HEK293T (cell line): Measurements from ENCODE around the gene CRISP3.

ENCODE experiments used
- CTBP1 ChIP-seq: fragments of 450-650 bp; IDR thresholded peaks from 2 replicates; pipeline ENCODE4 v1.6.1; 2016; ENCODE audit warnings: borderline replicate concordance
- HDGF ChIP-seq: fragments of 450-650 bp; IDR thresholded peaks from 2 replicates; pipeline ENCODE4 v1.6.1; 2017; ENCODE audit warnings: antibody characterized with exemption, borderline replicate concordance
- L3MBTL2 ChIP-seq: fragments of 450-650 bp; conservative IDR thresholded peaks from 2 replicates; pipeline ENCODE4 v1.6.1; 2016; ENCODE audit warnings: mild to moderate bottlenecking
- LEF1 ChIP-seq: fragments of 450-650 bp; IDR thresholded peaks from 2 replicates; pipeline ENCODE4 v1.6.1; 2017; ENCODE audit warnings: mild to moderate bottlenecking, borderline replicate concordance
- NFRKB ChIP-seq: fragments of 450-650 bp; IDR thresholded peaks from 2 replicates; pipeline ENCODE4 v1.6.1; 2016; ENCODE audit warnings: mild to moderate bottlenecking, moderate library complexity
- SP1 ChIP-seq: fragments of 450-650 bp; IDR thresholded peaks from 2 replicates; pipeline ENCODE4 v1.6.1; 2017
- SUZ12 ChIP-seq: fragments of 450-650 bp; IDR thresholded peaks from 2 replicates; pipeline ENCODE4 v1.6.1; 2016; ENCODE audit warnings: mild to moderate bottlenecking
- TARDBP ChIP-seq: fragments of 450-650 bp; IDR thresholded peaks from 2 replicates; pipeline ENCODE4 v1.6.1; 2016

DNA sequence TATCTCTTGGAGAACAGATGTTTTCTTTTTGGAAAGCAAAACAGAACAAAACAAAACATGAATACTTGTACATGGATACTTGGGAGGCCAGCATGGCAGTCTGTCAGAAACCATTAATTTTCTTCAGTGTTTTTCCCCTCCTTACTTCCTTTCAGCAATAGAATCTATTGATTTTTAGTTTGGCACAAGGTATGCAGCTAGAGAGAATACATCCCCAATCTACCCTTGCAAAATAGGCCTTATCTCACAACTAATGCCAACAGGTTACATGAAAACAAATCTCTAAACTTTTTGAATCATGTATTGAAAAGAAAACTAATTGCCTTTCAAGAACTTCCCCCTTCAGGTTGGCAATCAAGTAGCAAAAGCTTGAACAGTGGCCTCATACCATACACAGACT, 40.1 kb upstream of the CRISP3 start:
- TF ChIP-seq L3MBTL2 (no peak), NFRKB (no peak), SP1 (no peak), TARDBP (no peak), CTBP1 (no peak), LEF1 (no peak), SUZ12 (no peak), HDGF (no peak)
